Liver (tissue), 3 donors: ENCODE measurements around the gene HBZ.

Source experiments
- CTCF ChIP-seq: fragments of 150-350 bp; IDR thresholded peaks from 2 replicates; pipeline ENCODE4 v1.5.1; 2017; ENCODE audit warnings: improper control_type of control experiment, low read depth, low read length; ENCODE audit not compliant: missing input control
- EGR1 ChIP-seq, 2 donors: IDR thresholded peaks; 2 replicates each; pipeline ENCODE4 v1.6.1; 2016 to 2018; ENCODE audit warnings: antibody characterized with exemption in 2 of 2, low read depth in 2 of 2
- FOXA1 ChIP-seq: IDR thresholded peaks from 2 replicates; pipeline ENCODE4 v1.6.1; 2016; ENCODE audit warnings: antibody characterized with exemption
- HNF4G ChIP-seq: IDR thresholded peaks from 2 replicates; pipeline ENCODE4 v1.6.1; 2016; ENCODE audit warnings: antibody characterized with exemption
- JUND ChIP-seq, 2 donors: IDR thresholded peaks; 2 replicates each; pipeline ENCODE4 v1.6.1; 2016; ENCODE audit warnings: antibody characterized with exemption in 2 of 2
- MAX ChIP-seq: IDR thresholded peaks from 2 replicates; pipeline ENCODE4 v1.6.1; 2016; ENCODE audit warnings: antibody characterized with exemption
- RAD21 ChIP-seq, 2 donors: IDR thresholded peaks; 2 replicates each; pipeline ENCODE4 v1.6.1; 2016; ENCODE audit warnings: antibody characterized with exemption in 2 of 2, mild to moderate bottlenecking in 2 of 2
- SP1 ChIP-seq: IDR thresholded peaks from 2 replicates; pipeline ENCODE4 v1.6.1; 2018; ENCODE audit warnings: antibody characterized with exemption, mild to moderate bottlenecking
- TAF1 ChIP-seq: conservative IDR thresholded peaks from 2 replicates; pipeline ENCODE4 v1.6.1; 2016; ENCODE audit warnings: antibody characterized with exemption, mild to moderate bottlenecking
- YY1 ChIP-seq: IDR thresholded peaks from 2 replicates; pipeline ENCODE4 v1.6.1; 2016; ENCODE audit warnings: antibody characterized with exemption, mild to moderate bottlenecking
- ZBTB33 ChIP-seq: IDR thresholded peaks from 2 replicates; pipeline ENCODE4 v1.6.1; 2016; ENCODE audit warnings: antibody characterized with exemption
- TF ChIP-seq, protein P1 (sequence below): IDR thresholded peaks from 2 replicates; pipeline ENCODE4 v1.6.1; 2016; ENCODE audit warnings: antibody characterized with exemption
- donor health status: healthy.
- donor health status: healthy.

DNA sequence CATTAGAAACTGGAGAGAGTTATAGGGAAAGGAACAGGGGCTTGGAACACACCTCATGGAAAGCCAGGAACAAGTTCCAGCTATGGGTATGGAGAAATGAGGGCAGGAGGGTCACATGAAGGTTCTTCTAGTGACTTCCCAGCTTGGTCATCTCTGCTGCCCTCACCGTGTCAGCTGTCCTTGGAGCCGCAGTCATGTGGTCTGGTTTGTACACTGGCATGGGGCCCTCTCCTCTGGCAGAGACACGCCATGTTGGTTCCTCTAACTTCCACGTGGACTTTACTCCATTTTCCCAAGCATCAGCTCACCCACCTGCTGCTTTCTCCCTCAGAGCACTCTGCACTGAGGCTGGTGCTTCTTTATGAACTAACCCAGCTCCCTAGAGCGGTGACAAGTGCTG, 48.1 kb upstream of the HBZ start:
- no peak for TF ChIP-seq FOXA1
- no peak for TF ChIP-seq EGR1 (IDR thresholded peaks at IDR 0.05; ENCODE audit: low read depth in 2 of 2)
- no peak for TF ChIP-seq CTCF
- peak; percentile 90 for TF ChIP-seq YY1
- TF ChIP-seq, protein P1, sequence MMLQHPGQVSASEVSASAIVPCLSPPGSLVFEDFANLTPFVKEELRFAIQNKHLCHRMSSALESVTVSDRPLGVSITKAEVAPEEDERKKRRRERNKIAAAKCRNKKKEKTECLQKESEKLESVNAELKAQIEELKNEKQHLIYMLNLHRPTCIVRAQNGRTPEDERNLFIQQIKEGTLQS, result no peak
- TF ChIP-seq RAD21 (IDR thresholded peaks at IDR 0.05), result no peak
- no peak for TF ChIP-seq JUND (IDR thresholded peaks at IDR 0.05)
- TF ChIP-seq TAF1, result no peak
- TF ChIP-seq ZBTB33, result no peak
- TF ChIP-seq HNF4G, result no peak
- no peak for TF ChIP-seq SP1
- peak; percentile 63 for TF ChIP-seq MAX
